HG02763 (cell line): ENCODE results near the gene APAF1.
"Not testable (repeated sequence)": the region's sequence is repeated elsewhere in the genome, so short reads cannot be mapped to it uniquely, and the experiment has no call there.

Source experiments
- ATAC-seq: cut with Tn5 transposase; IDR thresholded peaks from one replicate; pipeline ENCODE4 v1.9.1; 2021; ENCODE audit warnings: mild to moderate bottlenecking, moderate library complexity; ENCODE audit not compliant: unreplicated experiment

APAF1 gene

DNA sequence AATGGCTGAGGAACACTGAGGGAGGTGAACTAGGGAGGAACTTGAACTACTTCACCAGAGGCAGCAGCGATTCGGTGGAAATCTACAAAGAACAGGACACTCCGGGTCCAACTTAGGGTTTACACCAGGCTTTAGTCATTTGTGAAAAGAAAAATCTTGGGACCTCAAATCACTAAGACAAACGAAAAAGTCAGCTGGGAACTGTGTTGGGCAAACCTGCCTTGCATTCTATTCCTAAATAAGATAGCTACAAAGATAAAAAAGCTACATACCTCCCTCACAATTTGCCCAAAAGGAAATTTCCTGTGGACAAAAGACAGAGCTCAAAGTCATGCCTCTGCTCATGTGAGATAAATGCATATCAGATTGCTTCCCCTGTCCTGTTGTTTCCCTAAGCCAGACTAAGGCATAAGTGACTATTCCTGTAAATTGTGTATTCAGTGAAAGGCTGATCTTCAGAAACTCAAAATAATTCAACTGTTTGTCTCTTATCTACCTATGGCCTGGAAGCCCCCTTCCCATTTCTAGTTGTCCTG is 106.6 kb downstream of the APAF1 start:
- ATAC-seq, result no peak

- no peak for ATAC-seq
These were observed 107.6 kb downstream of the APAF1 start for GRCh38 chr12:98752726-98753125.

- peak; percentile 99 for ATAC-seq
These were observed 109.0 kb downstream of the APAF1 start for GRCh38 chr12:98754095-98754494.

- not testable (repeated sequence) for ATAC-seq
These were observed 110.8 kb downstream of the APAF1 start for GRCh38 chr12:98755855-98756254.

DNA sequence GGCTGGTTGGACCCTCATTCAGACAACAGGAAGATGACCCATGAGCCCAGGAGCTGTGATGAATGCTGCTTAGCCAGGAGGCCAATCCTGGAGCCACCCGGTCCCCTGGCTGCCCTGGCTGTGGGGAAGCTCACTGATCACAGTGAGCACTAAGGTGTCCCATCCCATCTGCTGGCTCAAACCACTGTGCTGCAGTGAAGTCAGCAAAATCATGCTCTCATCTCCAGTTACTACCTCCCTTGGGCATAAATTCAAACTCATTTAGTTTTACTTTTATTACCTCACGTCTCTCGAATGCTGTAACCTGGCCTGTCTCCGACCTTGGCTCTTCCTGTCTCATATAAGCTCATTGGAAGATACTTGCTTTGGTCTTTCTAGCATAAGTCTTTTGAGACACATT is 112.4 kb downstream of the APAF1 start:
- no peak for ATAC-seq

- no peak for ATAC-seq
These were observed 113.2 kb downstream of the APAF1 start for GRCh38 chr12:98758331-98758730.

- no peak for ATAC-seq
These were observed 118.6 kb downstream of the APAF1 start for GRCh38 chr12:98763656-98764055.

- ATAC-seq, result no peak
These were observed 122.2 kb downstream of the APAF1 start for GRCh38 chr12:98767248-98767647.

DNA sequence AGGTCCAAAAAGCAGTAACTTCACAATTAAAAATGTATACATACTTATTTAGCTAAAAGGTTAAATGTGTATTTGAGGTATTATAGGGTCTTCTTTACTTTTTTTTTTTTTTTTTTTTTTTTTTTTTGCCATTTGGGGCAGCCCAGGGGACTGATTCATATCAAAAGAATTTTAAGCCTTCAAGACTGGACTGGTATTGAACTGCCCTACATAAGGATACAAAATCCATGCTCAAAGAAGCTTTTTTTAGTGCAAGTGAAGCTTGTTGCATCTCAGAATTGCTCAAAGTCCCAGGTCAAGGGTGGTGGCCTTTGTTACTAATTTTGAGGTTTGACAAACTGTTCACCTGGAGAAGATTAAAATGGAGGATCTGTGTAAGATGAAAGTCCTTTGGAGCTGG is 124.0 kb downstream of the APAF1 start:
- no peak for ATAC-seq

- ATAC-seq, result no peak
These were observed 125.1 kb downstream of the APAF1 start for GRCh38 chr12:98770230-98770629.

- ATAC-seq, result no peak
These were observed 127.0 kb downstream of the APAF1 start for GRCh38 chr12:98771811-98772752.

GRCh38 chr12:98772818-98773217 is 127.7 kb downstream of the APAF1 start:
- no peak for ATAC-seq

- no peak for ATAC-seq
These were observed 135.2 kb downstream of the APAF1 start for GRCh38 chr12:98780261-98780660.

GRCh38 chr12:98783420-98783819 is 138.3 kb downstream of the APAF1 start:
- no peak for ATAC-seq
